Tibial artery (tissue), 4 donors: ENCODE data around the gene GRID2.

Experiments used
- DNase-seq, 2 donors: peaks; one replicate each; pipeline ENCODE4 v3.0.0-alpha.2; 2019
- H3K27ac ChIP-seq, 2 donors: fragments of 200-600 bp; sonication (generic) in 1 of 2; 1 replicate in 1 of 2; 2 replicates in 1 of 2; pipeline ENCODE4 v1.5.1; 2018 to 2019; ENCODE audit warnings: mild to moderate bottlenecking in 1 of 2
- H3K27me3 ChIP-seq, 2 donors: fragments of 200-600 bp; sonication (generic) in 1 of 2; one replicate each; pipeline versions ENCODE4 v1.5.1 to v1.6.0; 2016 to 2019
- H3K36me3 ChIP-seq, 3 donors: fragments of 200-600 bp; sonication (generic) in 2 of 3; one replicate each; pipeline ENCODE4 v1.5.1; 2016 to 2019; ENCODE audit warnings: mild to moderate bottlenecking in 2 of 3
- H3K4me1 ChIP-seq, 4 donors: fragments of 200-600 bp; sonication (generic) in 2 of 4; 1 replicate in 3 of 4; 2 replicates in 1 of 4; pipeline ENCODE4 v1.5.1; 2016 to 2019
- H3K4me3 ChIP-seq, 2 donors: fragments of 200-600 bp; sonication (generic) in 1 of 2; 1 replicate in 1 of 2; 2 replicates in 1 of 2; pipeline ENCODE4 v1.5.1; 2018 to 2019; ENCODE audit warnings: mild to moderate bottlenecking in 2 of 2
- H3K9me3 ChIP-seq, 3 donors: fragments of 200-600 bp; sonication (generic) in 1 of 3; one replicate each; pipeline ENCODE4 v1.5.1; 2016 to 2019
- CTCF ChIP-seq, 2 experiments: fragments of 200-600 bp in 1 of 2; fragments of 450-650 bp in 1 of 2; IDR thresholded peaks; one replicate each; pipeline ENCODE4 v1.5.1; 2017 to 2019; ENCODE audit warnings: antibody characterized with exemption in 2 of 2, mild to moderate bottlenecking in 1 of 2, moderate library complexity in 1 of 2
- intact Hi-C: fragments of 100-400 bp; cut with DNase I; formaldehyde crosslinking; loops from one replicate; pipeline ENCODE4 v1.15.0; 2023; ENCODE audit warnings: low total_unique reads

GRID2 gene

GRCh38 chr4:93201471-93202096, 897.8 kb downstream of the GRID2 start:
- H3K4me1 ChIP-seq: no peaks in the 10 kb centered on the region
- H3K4me3 ChIP-seq: no peak overlapping the region
- no peak for DNase-seq
- H3K36me3 ChIP-seq: no peaks in the 10 kb centered on the region
- no peak for TF ChIP-seq CTCF (IDR thresholded peaks at IDR 0.05)
- H3K9me3 ChIP-seq: no peaks in the 10 kb centered on the region
- intact Hi-C loops: no loop called here
- H3K27me3 ChIP-seq: no peaks in the 10 kb centered on the region
- H3K27ac ChIP-seq: no peak overlapping the region

- intact Hi-C loops: no loop called here
- Histone ChIP-seq H3K27me3 (no peaks in the 10 kb centered on the region), H3K4me1 (no peaks in the 10 kb centered on the region), H3K36me3 (no peaks in the 10 kb centered on the region), H3K4me3 (no peak overlapping the region), H3K9me3 (no peaks in the 10 kb centered on the region), H3K27ac (no peak overlapping the region)
- DNase-seq: no peak
- no peak for TF ChIP-seq CTCF (IDR thresholded peaks at IDR 0.05)
Observed at GRCh38 chr4:93203708-93204107, 899.9 kb downstream of the GRID2 start.

GRCh38 chr4:93212250-93212649, 908.5 kb downstream of the GRID2 start:
- TF ChIP-seq CTCF (IDR thresholded peaks at IDR 0.05): no peak
- H3K36me3 ChIP-seq: no peaks in the 10 kb centered on the region
- no peak for DNase-seq
- intact Hi-C loops: no loop called here
- H3K4me1 ChIP-seq: no peaks in the 10 kb centered on the region
- H3K9me3 ChIP-seq: no peaks in the 10 kb centered on the region
- no peak overlapping the region for H3K4me3 ChIP-seq
- no peaks in the 10 kb centered on the region for H3K27me3 ChIP-seq
- H3K27ac ChIP-seq: no peak overlapping the region

- intact Hi-C loops: no loop called here
- DNase-seq: no peak
- Histone ChIP-seq H3K9me3 (no peaks in the 10 kb centered on the region), H3K4me1 (no peaks in the 10 kb centered on the region), H3K4me3 (no peak overlapping the region), H3K27ac (no peak overlapping the region), H3K36me3 (no peaks in the 10 kb centered on the region), H3K27me3 (no peaks in the 10 kb centered on the region)
- TF ChIP-seq CTCF (IDR thresholded peaks at IDR 0.05): no peak
Observed at GRCh38 chr4:93216646-93217045, 912.9 kb downstream of the GRID2 start.

- Histone ChIP-seq H3K27me3 (no peaks in the 10 kb centered on the region), H3K9me3 (no peaks in the 10 kb centered on the region), H3K4me3 (no peak overlapping the region), H3K36me3 (no peaks in the 10 kb centered on the region), H3K27ac (no peak overlapping the region), H3K4me1 (no peaks in the 10 kb centered on the region)
- no peak for TF ChIP-seq CTCF (IDR thresholded peaks at IDR 0.05)
- intact Hi-C loops: no loop called here
- no peak for DNase-seq
Observed at GRCh38 chr4:93217431-93217830, 913.7 kb downstream of the GRID2 start.

GRCh38 chr4:93221771-93222170, 918.0 kb downstream of the GRID2 start:
- no peaks in the 10 kb centered on the region for H3K36me3 ChIP-seq
- no peak overlapping the region for H3K27ac ChIP-seq
- no peak for TF ChIP-seq CTCF (IDR thresholded peaks at IDR 0.05)
- no peak overlapping the region for H3K4me3 ChIP-seq
- intact Hi-C loops: no loop called here
- H3K4me1 ChIP-seq: no peaks in the 10 kb centered on the region
- H3K27me3 ChIP-seq: no peaks in the 10 kb centered on the region
- no peak for DNase-seq
- no peaks in the 10 kb centered on the region for H3K9me3 ChIP-seq
